ENCODE data around the gene DENND6B.

DNA sequence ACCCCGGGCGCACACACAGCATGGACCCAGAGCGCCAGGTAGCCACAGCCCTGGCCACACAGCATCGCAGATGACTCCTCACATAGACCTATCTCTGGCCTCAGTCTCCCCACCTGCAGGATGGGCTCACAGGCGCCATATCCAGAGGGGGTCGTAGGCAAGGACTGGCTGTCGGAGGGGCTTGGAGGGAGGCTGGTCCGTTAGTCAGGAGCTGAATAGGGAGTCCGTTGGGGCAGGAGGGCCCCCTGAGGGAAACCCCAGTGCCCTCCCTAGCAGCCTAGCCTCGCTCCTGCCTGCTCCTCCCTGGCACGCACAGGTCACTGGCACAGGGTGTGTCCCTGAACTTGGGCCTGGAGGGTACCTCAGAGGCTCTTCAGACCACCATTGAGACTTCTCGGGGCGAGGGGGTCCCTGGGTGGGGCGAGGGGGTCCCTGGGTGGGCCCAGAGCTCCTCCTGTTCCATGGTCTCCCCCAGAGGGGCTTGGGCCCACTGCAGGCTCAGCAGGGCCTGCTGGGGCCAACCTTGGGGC lies 21.4 kb downstream of the DENND6B start:
- TF ChIP-seq, protein P1, sequence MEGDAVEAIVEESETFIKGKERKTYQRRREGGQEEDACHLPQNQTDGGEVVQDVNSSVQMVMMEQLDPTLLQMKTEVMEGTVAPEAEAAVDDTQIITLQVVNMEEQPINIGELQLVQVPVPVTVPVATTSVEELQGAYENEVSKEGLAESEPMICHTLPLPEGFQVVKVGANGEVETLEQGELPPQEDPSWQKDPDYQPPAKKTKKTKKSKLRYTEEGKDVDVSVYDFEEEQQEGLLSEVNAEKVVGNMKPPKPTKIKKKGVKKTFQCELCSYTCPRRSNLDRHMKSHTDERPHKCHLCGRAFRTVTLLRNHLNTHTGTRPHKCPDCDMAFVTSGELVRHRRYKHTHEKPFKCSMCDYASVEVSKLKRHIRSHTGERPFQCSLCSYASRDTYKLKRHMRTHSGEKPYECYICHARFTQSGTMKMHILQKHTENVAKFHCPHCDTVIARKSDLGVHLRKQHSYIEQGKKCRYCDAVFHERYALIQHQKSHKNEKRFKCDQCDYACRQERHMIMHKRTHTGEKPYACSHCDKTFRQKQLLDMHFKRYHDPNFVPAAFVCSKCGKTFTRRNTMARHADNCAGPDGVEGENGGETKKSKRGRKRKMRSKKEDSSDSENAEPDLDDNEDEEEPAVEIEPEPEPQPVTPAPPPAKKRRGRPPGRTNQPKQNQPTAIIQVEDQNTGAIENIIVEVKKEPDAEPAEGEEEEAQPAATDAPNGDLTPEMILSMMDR (IDR thresholded peaks at IDR 0.05; ENCODE audit: low read depth, low read length): no peak
- TF ChIP-seq POLR2A (IDR thresholded peaks at IDR 0.05; ENCODE audit: extremely low read depth, insufficient read length): no peak
